ENCODE data around the gene CLEC4M. TPM values are rescaled to one million over a fixed set of nuclear protein-coding genes. Genes with fewer than 3 reads are reported as not detected.

Gene CLEC4M
- total RNA-seq, 1 donor from 2014 or later, result not detected

DNA sequence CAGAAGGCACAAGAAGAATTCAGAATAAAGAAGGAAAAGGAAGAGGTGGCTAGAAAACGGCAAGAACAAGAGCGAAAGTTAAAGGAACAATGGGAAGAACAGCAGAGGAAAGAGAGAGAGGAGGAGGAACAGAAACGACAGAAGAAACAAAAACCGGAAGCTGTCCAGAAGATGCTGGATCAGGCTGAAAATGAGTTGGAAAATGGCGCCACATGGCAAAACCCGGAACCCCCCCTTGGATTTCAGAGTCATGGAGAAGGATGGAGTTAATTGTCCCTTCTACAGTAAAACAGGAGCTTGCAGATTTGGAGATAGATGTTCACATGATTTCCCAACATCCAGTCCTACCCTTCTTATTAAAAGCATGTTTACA is 22.4 kb upstream of the CLEC4M start:
- Mint-ChIP-seq H3K36me3 (ENCODE audit: low read depth) (no peaks in the 10 kb centered on the region), H3K27ac (ENCODE audit: unreplicated experiment) (no peak overlapping the region), H3K4me1 (no peaks in the 10 kb centered on the region), H3K27me3 (ENCODE audit: low read depth) (peaks cover 85% of the 10 kb centered on the region), H3K4me3 (no peak overlapping the region), H3K9me3 (no peaks in the 10 kb centered on the region)
- DNase-seq (ENCODE audit: low read depth, low spot score), result no peak
- TF ChIP-seq, protein P1, sequence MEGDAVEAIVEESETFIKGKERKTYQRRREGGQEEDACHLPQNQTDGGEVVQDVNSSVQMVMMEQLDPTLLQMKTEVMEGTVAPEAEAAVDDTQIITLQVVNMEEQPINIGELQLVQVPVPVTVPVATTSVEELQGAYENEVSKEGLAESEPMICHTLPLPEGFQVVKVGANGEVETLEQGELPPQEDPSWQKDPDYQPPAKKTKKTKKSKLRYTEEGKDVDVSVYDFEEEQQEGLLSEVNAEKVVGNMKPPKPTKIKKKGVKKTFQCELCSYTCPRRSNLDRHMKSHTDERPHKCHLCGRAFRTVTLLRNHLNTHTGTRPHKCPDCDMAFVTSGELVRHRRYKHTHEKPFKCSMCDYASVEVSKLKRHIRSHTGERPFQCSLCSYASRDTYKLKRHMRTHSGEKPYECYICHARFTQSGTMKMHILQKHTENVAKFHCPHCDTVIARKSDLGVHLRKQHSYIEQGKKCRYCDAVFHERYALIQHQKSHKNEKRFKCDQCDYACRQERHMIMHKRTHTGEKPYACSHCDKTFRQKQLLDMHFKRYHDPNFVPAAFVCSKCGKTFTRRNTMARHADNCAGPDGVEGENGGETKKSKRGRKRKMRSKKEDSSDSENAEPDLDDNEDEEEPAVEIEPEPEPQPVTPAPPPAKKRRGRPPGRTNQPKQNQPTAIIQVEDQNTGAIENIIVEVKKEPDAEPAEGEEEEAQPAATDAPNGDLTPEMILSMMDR (conservative IDR thresholded peaks at IDR 0.05), result no peak

DNA sequence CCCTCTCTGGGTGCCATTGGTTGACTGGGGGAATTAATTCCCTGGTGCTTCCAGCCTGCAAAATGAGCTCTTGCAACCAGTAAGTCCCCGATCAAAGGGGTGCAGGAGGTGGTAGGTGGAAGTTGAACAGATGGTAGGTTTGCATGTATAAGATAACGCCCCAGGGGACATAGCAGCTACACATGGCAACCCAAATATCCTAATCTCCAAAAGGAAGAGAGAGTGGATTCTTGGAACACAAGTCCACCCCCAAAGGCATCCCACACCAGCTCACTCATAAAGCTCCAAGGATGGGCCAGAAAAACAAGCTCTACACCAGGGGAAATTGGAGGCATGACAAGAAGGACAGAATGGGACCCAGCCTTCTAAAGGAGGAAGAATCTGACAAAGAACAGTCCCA is 20.5 kb upstream of the CLEC4M start:
- H3K36me3 Mint-ChIP-seq (ENCODE audit: low read depth), result no peaks in the 10 kb centered on the region
- no peak for DNase-seq (ENCODE audit: low read depth, low spot score)
- no peak overlapping the region for H3K4me3 Mint-ChIP-seq
- no peaks in the 10 kb centered on the region for H3K4me1 Mint-ChIP-seq
- H3K9me3 Mint-ChIP-seq, result no peaks in the 10 kb centered on the region
- TF ChIP-seq, protein P1 (conservative IDR thresholded peaks at IDR 0.05), result no peak
- H3K27ac Mint-ChIP-seq (ENCODE audit: unreplicated experiment), result no peak overlapping the region
- peaks cover 75% of the 10 kb centered on the region for H3K27me3 Mint-ChIP-seq (ENCODE audit: low read depth)

DNA sequence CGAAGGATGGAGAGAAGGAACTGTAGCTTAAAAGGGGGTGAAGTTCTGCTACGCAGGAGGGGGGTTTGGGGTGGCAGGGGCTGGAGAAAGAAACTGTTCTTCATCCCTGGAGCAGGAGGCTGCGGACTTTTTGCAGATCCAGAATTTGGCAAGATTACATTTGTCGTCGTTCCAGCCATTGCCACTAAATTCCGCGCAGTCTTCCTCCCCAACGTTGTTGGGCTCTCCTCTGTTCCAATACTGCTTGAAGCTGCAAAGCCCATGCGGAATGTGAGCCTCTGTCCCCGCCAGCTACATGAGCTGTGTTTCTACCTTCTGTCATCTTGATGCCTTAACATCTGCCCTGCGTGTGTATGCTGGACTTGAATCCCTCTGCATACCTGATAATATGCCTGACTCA is 20.1 kb upstream of the CLEC4M start:
- H3K27me3 Mint-ChIP-seq (ENCODE audit: low read depth), result peaks cover 71% of the 10 kb centered on the region
- H3K9me3 Mint-ChIP-seq, result no peaks in the 10 kb centered on the region
- TF ChIP-seq, protein P1 (conservative IDR thresholded peaks at IDR 0.05), result no peak
- H3K36me3 Mint-ChIP-seq (ENCODE audit: low read depth), result no peaks in the 10 kb centered on the region
- H3K27ac Mint-ChIP-seq (ENCODE audit: unreplicated experiment), result no peak overlapping the region
- H3K4me3 Mint-ChIP-seq, result no peak overlapping the region
- no peaks in the 10 kb centered on the region for H3K4me1 Mint-ChIP-seq
- no peak for DNase-seq (ENCODE audit: low read depth, low spot score)

DNA sequence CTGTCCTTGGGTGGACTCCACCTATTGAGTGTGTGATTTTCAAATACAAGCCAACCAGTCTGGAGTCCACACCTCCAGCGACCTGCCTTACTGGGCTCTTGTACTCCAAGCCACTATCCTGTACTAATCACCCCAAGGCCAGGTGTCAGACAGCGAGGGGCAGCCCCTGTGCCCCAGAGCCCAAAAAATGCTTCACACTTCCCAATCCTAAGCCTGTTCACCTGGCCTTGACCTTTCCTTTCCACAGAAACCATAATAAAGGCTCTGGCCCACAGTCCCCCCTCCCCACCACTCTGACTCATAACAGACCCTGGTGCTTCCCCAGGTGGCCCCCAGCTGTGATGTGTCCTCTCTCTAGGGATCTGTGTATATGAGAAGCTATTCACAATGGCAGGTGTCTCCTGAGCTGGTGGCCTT is 19.6 kb upstream of the CLEC4M start:
- peaks cover 69% of the 10 kb centered on the region for H3K27me3 Mint-ChIP-seq (ENCODE audit: low read depth)
- no peaks in the 10 kb centered on the region for H3K36me3 Mint-ChIP-seq (ENCODE audit: low read depth)
- H3K9me3 Mint-ChIP-seq, result no peaks in the 10 kb centered on the region
- H3K27ac Mint-ChIP-seq (ENCODE audit: unreplicated experiment), result peak overlapping the region; percentile 9
- no peaks in the 10 kb centered on the region for H3K4me1 Mint-ChIP-seq
- TF ChIP-seq, protein P1 (conservative IDR thresholded peaks at IDR 0.05), result no peak
- H3K4me3 Mint-ChIP-seq, result no peak overlapping the region
- DNase-seq (ENCODE audit: low read depth, low spot score), result no peak

DNA sequence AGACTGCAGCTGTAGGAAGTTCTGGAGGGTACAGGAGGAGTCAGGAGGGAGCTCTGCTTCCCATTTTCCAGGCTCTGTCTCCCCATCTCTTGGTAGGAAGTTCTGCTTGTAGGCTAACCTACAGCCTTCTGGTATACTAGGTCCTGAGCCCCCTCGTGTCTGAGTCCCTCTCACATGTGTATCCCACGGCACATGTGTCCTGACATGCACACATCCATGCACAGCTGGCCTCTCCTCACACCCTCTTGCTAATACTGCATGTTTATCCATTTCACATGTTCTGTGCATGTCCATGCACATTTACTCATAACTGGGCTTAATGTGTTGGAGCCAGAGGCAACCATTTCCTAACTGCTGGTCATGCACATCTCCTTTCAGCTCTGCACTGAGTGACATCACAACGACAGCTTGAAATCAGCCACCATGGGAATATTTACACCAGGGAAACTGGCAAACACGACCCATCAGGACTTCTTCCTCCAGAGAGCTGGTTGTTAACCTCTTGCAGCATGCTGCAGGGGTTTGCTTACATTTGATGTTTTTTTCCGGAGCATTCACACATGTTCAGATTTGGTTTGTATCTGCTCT is 18.8 kb upstream of the CLEC4M start:
- Mint-ChIP-seq H3K9me3 (no peaks in the 10 kb centered on the region), H3K4me3 (no peak overlapping the region), H3K4me1 (no peaks in the 10 kb centered on the region), H3K27ac (ENCODE audit: unreplicated experiment) (no peak overlapping the region), H3K27me3 (ENCODE audit: low read depth) (peaks cover 66% of the 10 kb centered on the region), H3K36me3 (ENCODE audit: low read depth) (no peaks in the 10 kb centered on the region)
- TF ChIP-seq, protein P1 (conservative IDR thresholded peaks at IDR 0.05), result no peak
- DNase-seq (ENCODE audit: low read depth, low spot score), result no peak
